Hematopoietic multipotent progenitor cell treated with erythropoietin and hydrocortisone succinate and interleukin-3 and kit ligand, for 17 days (in vitro differentiated cells): ENCODE data around the gene LATS2.

Experiments used
- DNase-seq: peaks from one replicate; pipeline ENCODE4 v3.0.0-alpha.2; 2015; ENCODE audit warnings: low spot score

LATS2 gene

GRCh38 chr13:21047591-21048282 is 13.6 kb downstream of the LATS2 start:
- no peak for DNase-seq

GRCh38 chr13:21047087-21047486 is 14.3 kb downstream of the LATS2 start:
- no peak for DNase-seq

DNA sequence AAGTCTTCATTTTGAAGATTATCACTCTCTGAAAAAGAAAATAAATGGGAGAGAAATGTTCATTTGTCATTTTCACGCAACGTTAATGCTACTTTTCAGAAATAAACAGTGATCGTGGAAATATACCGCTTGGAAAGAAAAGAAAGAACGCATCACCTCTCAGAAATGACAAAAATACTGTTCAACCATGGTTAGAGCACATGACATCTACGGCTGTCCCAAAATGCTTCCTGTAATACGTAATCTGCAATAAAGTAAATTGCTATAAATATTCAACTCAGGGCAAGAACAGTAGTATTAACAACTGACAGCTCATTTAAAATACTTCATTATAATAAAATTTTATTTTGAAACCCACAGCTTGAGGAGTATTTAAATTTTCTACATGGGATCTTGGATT is 15.2 kb downstream of the LATS2 start:
- no peak for DNase-seq

DNA sequence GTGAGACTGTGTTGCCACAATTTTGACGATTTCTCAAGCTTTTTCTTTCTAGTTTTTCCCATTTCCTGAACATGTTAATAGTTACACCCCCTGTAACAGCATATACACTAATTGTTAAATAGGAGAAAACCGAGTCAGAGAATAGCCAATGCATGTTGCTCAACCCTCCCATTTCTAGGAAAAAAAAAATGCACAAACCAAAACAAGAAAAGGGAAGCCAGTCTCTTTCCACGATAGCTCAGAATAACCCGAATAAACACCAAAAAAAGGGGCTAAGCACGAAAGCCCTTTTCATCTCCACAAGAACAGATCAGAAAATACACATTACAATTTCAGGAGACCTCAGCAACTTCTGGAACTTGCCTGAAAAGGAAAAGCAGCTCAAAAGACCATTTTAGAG is 16.3 kb downstream of the LATS2 start:
- no peak for DNase-seq

GRCh38 chr13:21043898-21044297 is 17.5 kb downstream of the LATS2 start:
- DNase-seq: no peak

GRCh38 chr13:21040120-21040826 is 21.1 kb downstream of the LATS2 start:
- no peak for DNase-seq

- DNase-seq: no peak
Measured at GRCh38 chr13:21039097-21039800, 22.1 kb downstream of the LATS2 start.

GRCh38 chr13:21037656-21038055 is 23.7 kb downstream of the LATS2 start:
- no peak for DNase-seq

GRCh38 chr13:21035498-21035897 is 25.9 kb downstream of the LATS2 start:
- no peak for DNase-seq

DNA sequence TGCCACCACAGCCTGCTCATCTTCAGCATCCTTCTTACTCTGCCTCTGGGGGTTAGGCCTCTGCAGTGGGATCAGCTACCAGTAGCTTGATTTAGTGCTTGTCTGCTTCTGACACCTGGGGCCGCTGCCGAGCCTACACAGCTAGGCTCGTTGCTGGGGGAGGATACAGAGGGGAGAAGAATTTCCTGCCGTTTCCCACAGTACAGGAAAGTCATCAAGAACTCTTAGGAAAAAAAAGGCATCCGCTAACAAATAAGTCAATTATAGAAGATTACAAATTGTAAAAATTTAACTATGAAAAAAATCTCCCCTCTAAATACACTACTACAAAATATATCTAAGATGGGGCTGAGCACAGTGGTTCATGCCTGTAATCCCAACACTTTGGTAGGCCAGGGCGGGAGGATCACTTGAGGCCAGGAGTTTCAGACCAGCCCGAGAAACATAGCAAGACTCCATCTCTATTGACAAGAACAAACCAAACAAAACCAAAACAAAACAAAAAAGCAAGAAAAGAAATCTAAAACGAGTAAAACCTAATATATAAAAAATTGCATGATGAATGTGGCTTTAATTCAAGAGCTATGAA is 26.7 kb downstream of the LATS2 start:
- no peak for DNase-seq

DNA sequence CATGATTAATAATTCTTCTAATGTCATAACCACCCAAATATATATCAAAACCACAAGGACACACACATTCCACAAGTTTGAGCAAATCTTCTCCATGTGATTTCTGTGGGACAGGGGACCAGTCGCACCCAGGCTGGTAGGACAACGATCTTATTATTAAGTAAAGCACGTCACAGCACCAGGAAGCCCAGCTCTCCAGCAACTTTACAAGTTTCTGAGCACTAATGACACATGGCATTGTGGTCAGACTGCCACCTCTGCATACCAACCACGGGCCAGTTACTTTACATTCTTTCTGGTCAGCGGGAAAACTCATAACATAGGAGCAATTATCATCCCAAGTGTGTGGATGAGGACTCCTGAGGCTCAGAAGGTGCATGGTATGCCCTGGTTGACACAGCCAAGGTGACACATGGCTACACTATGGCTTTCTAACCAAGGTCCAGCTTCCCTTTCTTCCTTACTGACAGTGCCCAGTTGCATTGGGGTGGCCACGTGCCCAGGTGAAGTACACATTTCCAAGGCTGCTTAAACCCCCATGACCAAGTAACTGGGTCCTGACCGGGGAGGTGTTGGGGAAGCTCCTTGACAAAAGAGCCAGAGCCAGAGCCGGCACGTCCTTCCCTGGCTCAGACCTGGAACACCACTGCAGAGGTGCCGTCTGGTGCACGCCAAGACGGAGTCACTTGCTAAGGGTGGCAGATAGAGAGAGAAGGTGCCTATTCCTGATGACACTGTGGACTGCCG is 27.4 kb downstream of the LATS2 start:
- no peak for DNase-seq

DNA sequence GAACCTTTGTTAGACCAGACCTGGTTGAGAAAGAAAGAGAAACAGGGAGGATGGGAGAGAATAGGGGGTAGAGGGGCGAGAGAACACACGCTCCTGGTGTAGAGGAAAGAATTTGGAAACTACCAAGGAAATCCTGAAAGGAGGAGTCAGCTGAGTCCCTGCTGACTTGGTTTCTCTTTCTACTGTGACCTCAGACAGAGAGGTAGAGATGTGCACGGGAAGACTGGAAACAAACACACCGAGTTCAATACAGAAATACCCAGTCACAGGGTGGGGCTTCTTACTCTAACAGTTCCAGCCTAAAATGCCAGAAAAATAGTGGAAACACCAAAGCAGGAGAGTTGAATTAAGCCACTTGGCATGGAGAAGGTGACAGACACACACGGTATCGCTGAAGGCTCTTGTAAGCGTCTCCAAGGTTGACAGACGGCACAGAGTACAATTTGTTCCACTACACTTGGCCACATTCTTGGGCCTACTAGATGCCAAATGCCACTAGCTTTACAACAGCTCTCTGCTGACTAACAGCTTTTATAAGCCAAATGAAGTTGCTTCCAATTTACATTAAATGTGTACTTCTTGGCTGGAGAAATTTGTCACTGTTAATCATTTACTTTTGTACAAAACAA is 28.1 kb downstream of the LATS2 start:
- no peak for DNase-seq

DNA sequence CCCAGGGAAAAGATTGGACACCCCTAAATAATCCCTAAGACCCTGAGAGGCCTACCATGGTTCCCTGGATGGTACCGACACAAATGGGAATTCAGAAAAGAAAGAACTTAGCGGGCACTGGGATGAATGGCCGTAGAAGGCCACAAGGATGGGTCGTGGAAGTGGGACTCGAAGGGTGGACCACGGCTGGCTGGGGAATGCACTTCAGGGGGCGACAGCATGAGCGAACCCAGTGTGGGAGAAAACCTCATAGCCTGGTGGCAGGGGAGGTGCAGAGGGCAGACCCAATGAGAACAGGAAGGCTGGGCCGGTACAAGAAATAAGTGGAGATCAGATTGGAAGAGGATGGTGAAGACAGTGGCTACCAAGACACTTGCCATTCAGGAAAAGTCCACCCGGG is 28.7 kb downstream of the LATS2 start:
- no peak for DNase-seq

DNA sequence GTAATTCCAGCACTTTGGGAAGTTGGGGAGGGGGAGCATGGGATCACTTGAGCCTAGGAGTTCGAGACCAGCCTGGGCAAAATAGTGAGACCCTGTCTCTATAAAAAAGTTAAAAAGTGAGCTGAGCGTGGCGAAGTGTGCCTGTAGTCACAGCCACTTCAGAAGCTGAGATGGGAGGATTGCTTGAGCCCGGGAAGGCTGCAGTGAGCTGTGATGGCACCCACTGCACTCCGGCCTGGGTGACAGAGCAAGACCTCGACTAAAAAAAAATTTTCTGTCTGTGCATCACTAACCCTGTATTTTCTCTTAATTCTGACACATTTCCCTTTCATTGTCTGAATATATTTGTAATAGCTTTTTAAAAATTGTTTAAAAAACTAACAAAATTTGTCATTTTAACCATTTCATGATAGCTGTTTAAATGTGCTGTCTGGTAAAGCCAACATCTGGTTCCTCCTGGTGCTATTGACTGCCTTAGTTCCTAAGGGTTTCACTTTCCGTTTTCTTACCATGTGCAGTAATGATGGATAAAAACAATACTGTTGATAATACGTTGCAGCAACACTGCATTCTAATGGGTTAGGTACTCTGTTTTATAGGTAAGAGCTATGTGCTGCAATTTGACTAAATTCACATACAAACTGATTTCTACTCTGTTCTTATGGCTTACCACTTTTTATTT is 29.7 kb downstream of the LATS2 start:
- no peak for DNase-seq

DNA sequence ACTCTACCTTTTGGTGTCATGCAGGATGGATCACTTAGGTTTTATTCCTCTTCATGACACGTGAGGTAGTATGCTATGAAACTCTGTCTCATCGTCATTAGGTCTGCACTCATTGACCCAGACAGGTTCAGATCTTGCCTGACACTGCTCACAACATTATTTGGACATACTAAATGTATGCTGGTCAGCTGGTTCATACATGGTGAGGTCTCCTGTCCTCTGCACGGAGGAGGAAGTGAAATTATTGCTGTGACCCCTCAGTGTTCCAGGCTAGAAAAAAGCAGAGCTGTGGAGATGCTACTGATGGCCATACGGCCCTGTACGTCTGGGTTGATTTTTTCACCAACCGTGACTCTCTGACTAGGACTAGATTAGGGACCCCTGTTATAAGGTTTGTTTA is 35.8 kb downstream of the LATS2 start:
- DNase-seq: no peak

- DNase-seq: no peak
Measured at GRCh38 chr13:21022056-21022979, 39.1 kb downstream of the LATS2 start.

DNA sequence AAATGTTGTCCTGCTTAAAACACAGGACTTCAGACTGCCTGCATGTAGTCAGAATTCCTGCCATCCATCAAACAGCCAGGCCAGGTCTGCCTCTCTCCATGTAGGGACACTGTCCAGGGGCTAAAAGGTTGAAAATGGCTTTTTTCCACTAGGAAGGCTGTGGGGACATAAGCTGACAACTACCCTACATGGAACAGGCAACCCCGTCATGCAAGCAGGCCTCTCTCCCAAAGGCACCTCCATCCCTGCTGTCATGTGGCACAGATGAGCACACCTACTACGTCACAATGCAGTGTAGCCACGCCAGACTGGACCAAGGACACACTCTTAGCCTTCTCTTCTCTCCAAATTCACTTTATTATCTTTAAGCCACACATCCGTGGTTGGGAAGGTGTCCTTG is 40.8 kb downstream of the LATS2 start:
- no peak for DNase-seq

GRCh38 chr13:21020176-21020575 is 41.2 kb downstream of the LATS2 start:
- DNase-seq: no peak

DNA sequence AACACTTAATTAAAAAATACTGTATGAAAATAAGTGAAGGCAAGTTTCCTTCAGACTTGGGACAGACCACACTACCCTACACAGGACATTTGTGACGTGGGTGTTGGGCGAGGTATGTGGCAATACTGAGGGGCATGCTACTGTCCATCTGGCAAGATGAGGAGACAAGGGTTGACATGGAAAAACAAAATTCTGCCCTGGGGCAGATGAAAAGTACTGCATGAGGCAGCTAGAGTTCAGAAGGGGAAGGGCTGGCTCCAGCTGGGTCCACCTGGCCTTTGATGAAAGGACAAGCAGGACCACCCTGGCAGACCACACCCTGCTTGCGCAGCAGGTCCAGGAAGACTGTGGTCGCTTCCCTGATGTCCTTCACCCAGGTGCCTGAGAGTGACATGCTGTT is 43.2 kb downstream of the LATS2 start:
- no peak for DNase-seq

GRCh38 chr13:21016487-21016886 is 44.9 kb downstream of the LATS2 start:
- no peak for DNase-seq
